A673 (cell line): Measurements from ENCODE around the gene NAALADL2. TPM values are rescaled to one million over a fixed set of nuclear protein-coding genes. Genes with fewer than 3 reads are reported as not detected.

ENCODE experiments used
- BruUV-seq: library from RNA; stranded (reverse); fragments of 400-500 nt; replicated peaks from 2 replicates; lab custom pipeline; 2021; lab: Mats Ljungman, UMichigan
- CTCF ChIA-PET: fragments of 300-600 bp; sonication (Branson Sonifier 250); formaldehyde crosslinking; loops from one replicate; lab custom pipeline; 2022; ENCODE audit warnings: antibody characterized with exemption; lab: Charles Lee
- POLR2A ChIA-PET: fragments of 300-600 bp; sonication (Branson Sonifier 250); formaldehyde crosslinking; loops from one replicate; lab custom pipeline; 2022; ENCODE audit warnings: antibody characterized with exemption; ENCODE audit not compliant: low non-redundant PET; lab: Charles Lee
- DNase-seq: peaks from one replicate; pipeline ENCODE4 v3.0.0-alpha.2; 2015; ENCODE audit warnings: low spot score
- H3K27ac ChIP-seq: fragments of 200-600 bp; sonication (generic); 2 replicates; pipeline ENCODE4 v1.5.1; 2016; ENCODE audit warnings: mixed run types, low read depth, mild to moderate bottlenecking, mixed read lengths, antibody characterized with exemption, low read length; ENCODE audit not compliant: poor library complexity, severe bottlenecking
- H3K27me3 ChIP-seq: fragments of 200-600 bp; sonication (generic); replicated peaks from 2 replicates; pipeline ENCODE4 v1.6.1; 2017; ENCODE audit warnings: mixed run types, low read depth, mild to moderate bottlenecking, mixed read lengths, antibody characterized with exemption, low read length; ENCODE audit not compliant: insufficient read depth, poor library complexity
- H3K36me3 ChIP-seq: fragments of 200-600 bp; sonication (generic); 2 replicates; pipeline ENCODE4 v1.6.1; 2016; ENCODE audit warnings: mixed run types, mild to moderate bottlenecking, mixed read lengths, antibody characterized with exemption, low read length; ENCODE audit not compliant: insufficient read depth, poor library complexity, severe bottlenecking
- H3K4me1 ChIP-seq: fragments of 200-600 bp; sonication (generic); 2 replicates; pipeline ENCODE4 v1.6.1; 2017; ENCODE audit warnings: mixed run types, mild to moderate bottlenecking, mixed read lengths, antibody characterized with exemption, low read length; ENCODE audit not compliant: insufficient read depth, poor library complexity, severe bottlenecking
- H3K4me3 ChIP-seq: fragments of 200-600 bp; sonication (generic); 2 replicates; pipeline ENCODE4 v1.5.1; 2016; ENCODE audit warnings: low read depth, mixed run types, mild to moderate bottlenecking, mixed read lengths, low read length; ENCODE audit not compliant: poor library complexity, severe bottlenecking
- H3K9me3 ChIP-seq: fragments of 200-600 bp; sonication (generic); 2 replicates; pipeline ENCODE4 v1.6.1; 2016; ENCODE audit warnings: mixed run types, low read depth, mild to moderate bottlenecking, mixed read lengths, antibody characterized with exemption, low read length; ENCODE audit not compliant: poor library complexity, severe bottlenecking
- CTCF ChIP-seq: fragments of 300-800, 200-600 bp; sonication (generic); conservative IDR thresholded peaks from 2 replicates; pipeline ENCODE4 v1.5.1; 2017; ENCODE audit warnings: low read depth, mild to moderate bottlenecking, antibody characterized with exemption, low read length, moderate library complexity, mixed read lengths
- EZH2 ChIP-seq: fragments of 200-600 bp; sonication (generic); IDR thresholded peaks from 2 replicates; pipeline ENCODE4 v1.6.1; 2017; ENCODE audit warnings: borderline replicate concordance, low read depth, mild to moderate bottlenecking, mixed read lengths, antibody characterized with exemption, low read length; ENCODE audit not compliant: poor library complexity, severe bottlenecking
- intact Hi-C: fragments of 100-400 bp; cut with micrococcal nuclease; formaldehyde crosslinking; loops from one replicate; pipeline ENCODE4 v1.10.0; 2022; ENCODE audit not compliant: unreplicated experiment
- total RNA-seq: library from RNA; stranded (reverse); gene quantifications from 2 replicates; pipeline ENCODE4 v1.2.3, GENCODE V29; 2021

Gene NAALADL2
- total RNA-seq, 1 experiment from 2014 or later = 0.64 TPM

- no peaks in the 10 kb centered on the region for H3K4me1 ChIP-seq
- no peaks in the 10 kb centered on the region for H3K27me3 ChIP-seq
- H3K27ac ChIP-seq = no peak overlapping the region
- no TSS peak for BruUV-seq
- H3K9me3 ChIP-seq = no peaks in the 10 kb centered on the region
- DNase-seq = no peak
- no peaks in the 10 kb centered on the region for H3K36me3 ChIP-seq
- intact Hi-C loops = no loop called here
- POLR2A ChIA-PET = no interaction called here
- H3K4me3 ChIP-seq = no peak overlapping the region
- CTCF ChIA-PET = no interaction called here
- TF ChIP-seq CTCF = no peak
These were observed 127.6 kb downstream of the NAALADL2 start for GRCh38 chr3:174986685-174987084.

GRCh38 chr3:175001091-175001490, 142.0 kb downstream of the NAALADL2 start:
- no peaks in the 10 kb centered on the region for H3K36me3 ChIP-seq
- POLR2A ChIA-PET = no interaction called here
- no peak overlapping the region for H3K27ac ChIP-seq
- intact Hi-C loops = no loop called here
- BruUV-seq = no TSS peak
- no peak for DNase-seq
- H3K4me3 ChIP-seq = no peak overlapping the region
- no peaks in the 10 kb centered on the region for H3K27me3 ChIP-seq
- no peaks in the 10 kb centered on the region for H3K9me3 ChIP-seq
- TF ChIP-seq CTCF = no peak
- no peak for TF ChIP-seq EZH2
- H3K4me1 ChIP-seq = no peaks in the 10 kb centered on the region
- CTCF ChIA-PET = no interaction called here

- Histone ChIP-seq H3K9me3 (no peaks in the 10 kb centered on the region), H3K36me3 (no peaks in the 10 kb centered on the region), H3K4me3 (no peak overlapping the region), H3K4me1 (no peaks in the 10 kb centered on the region), H3K27ac (no peak overlapping the region), H3K27me3 (no peaks in the 10 kb centered on the region)
- TF ChIP-seq EZH2 = no peak
- TF ChIP-seq CTCF = no peak
- DNase-seq = no peak
- intact Hi-C loops = no loop called here
- no TSS peak for BruUV-seq
- ChIA-PET POLR2A (no interaction called here), CTCF (no interaction called here)
These were observed 143.6 kb downstream of the NAALADL2 start for GRCh38 chr3:175002732-175003143.
